H9 (cell line): ENCODE measurements around the gene ZNF213. TPM values are rescaled to one million over a fixed set of nuclear protein-coding genes. Genes with fewer than 3 reads are reported as not detected.

Source experiments
- DNase-seq: peaks from one replicate; pipeline ENCODE4 v3.0.0-alpha.2; 2017
- H2AFZ ChIP-seq: one replicate; pipeline ENCODE4 v1.6.1; 2013; ENCODE audit warnings: mild to moderate bottlenecking, low read length, control low read depth, moderate library complexity
- H2AK5ac ChIP-seq: 2 replicates; pipeline ENCODE4 v1.6.1; 2013; ENCODE audit warnings: low read length, control low read depth, mixed read lengths; ENCODE audit not compliant: insufficient read length
- H2BK120ac ChIP-seq: one replicate; pipeline ENCODE4 v1.6.1; 2013; ENCODE audit warnings: low read depth, mild to moderate bottlenecking, low read length, control low read depth, inconsistent platforms; ENCODE audit not compliant: poor library complexity, severe bottlenecking
- H2BK12ac ChIP-seq: 2 replicates; pipeline ENCODE4 v1.6.1; 2013; ENCODE audit warnings: low read length, control low read depth, mixed read lengths, low read depth; ENCODE audit not compliant: insufficient read length
- H2BK15ac ChIP-seq: 2 replicates; pipeline ENCODE4 v1.6.1; 2013; ENCODE audit warnings: low read depth, low read length, control low read depth
- H2BK20ac ChIP-seq: one replicate; pipeline ENCODE4 v1.6.1; 2013; ENCODE audit warnings: low read depth, mild to moderate bottlenecking, low read length, control low read depth, inconsistent platforms; ENCODE audit not compliant: poor library complexity, severe bottlenecking
- H2BK5ac ChIP-seq: 2 replicates; pipeline ENCODE4 v1.6.1; 2013; ENCODE audit warnings: low read length, control low read depth, mixed read lengths; ENCODE audit not compliant: insufficient read length
- H3K14ac ChIP-seq: 2 replicates; pipeline ENCODE4 v1.6.1; 2013; ENCODE audit warnings: low read length, control low read depth; ENCODE audit not compliant: insufficient read depth
- H3K18ac ChIP-seq: 2 replicates; pipeline ENCODE4 v1.6.1; 2013; ENCODE audit warnings: low read depth, mild to moderate bottlenecking, mixed read lengths, low read length, control low read depth; ENCODE audit not compliant: insufficient read length
- H3K23ac ChIP-seq: 2 replicates; pipeline ENCODE4 v1.6.1; 2013; ENCODE audit warnings: low read length, control low read depth, mixed read lengths, low read depth; ENCODE audit not compliant: insufficient read length
- H3K23me2 ChIP-seq: 2 replicates; pipeline ENCODE4 v1.6.1; 2013; ENCODE audit warnings: low read depth, mild to moderate bottlenecking, mixed read lengths, low read length, control low read depth; ENCODE audit not compliant: insufficient read length, poor library complexity, severe bottlenecking
- H3K27ac ChIP-seq: 2 replicates; pipeline ENCODE4 v1.5.1; 2013; ENCODE audit warnings: low read length, control low read depth, mixed read lengths, low read depth; ENCODE audit not compliant: insufficient read length
- H3K27me3 ChIP-seq: 2 replicates; pipeline ENCODE4 v1.6.1; 2013; ENCODE audit warnings: low read length, control low read depth, inconsistent platforms; ENCODE audit not compliant: insufficient read depth
- H3K4ac ChIP-seq: 2 replicates; pipeline ENCODE4 v1.6.1; 2013; ENCODE audit warnings: low read depth, mild to moderate bottlenecking, control low read depth, inconsistent platforms, low read length, moderate library complexity
- H3K4me1 ChIP-seq: 2 replicates; pipeline ENCODE4 v1.6.1; 2013; ENCODE audit warnings: low read length, control low read depth, inconsistent platforms; ENCODE audit not compliant: insufficient read depth
- H3K4me2 ChIP-seq: 2 replicates; pipeline ENCODE4 v1.6.1; 2013; ENCODE audit warnings: low read length, control low read depth, mixed read lengths; ENCODE audit not compliant: insufficient read length, insufficient read depth
- H3K56ac ChIP-seq: 2 replicates; pipeline ENCODE4 v1.6.1; 2013; ENCODE audit warnings: low read depth, mild to moderate bottlenecking, mixed read lengths, low read length, control low read depth; ENCODE audit not compliant: insufficient read length
- H3K79me1 ChIP-seq: 2 replicates; pipeline ENCODE4 v1.6.1; 2013; ENCODE audit warnings: low read depth, mild to moderate bottlenecking, moderate library complexity, low read length, control low read depth, inconsistent platforms; ENCODE audit not compliant: insufficient read depth, poor library complexity, severe bottlenecking
- H3K79me2 ChIP-seq: 2 replicates; pipeline ENCODE4 v1.6.1; 2013; ENCODE audit warnings: low read length, control low read depth, inconsistent platforms; ENCODE audit not compliant: insufficient read depth
- H3K9ac ChIP-seq: 2 replicates; pipeline ENCODE4 v1.6.1; 2013; ENCODE audit warnings: low read length, control low read depth, mixed read lengths; ENCODE audit not compliant: insufficient read length; ENCODE audit errors: extremely low read depth
- H3K9me3 ChIP-seq: one replicate; pipeline ENCODE4 v1.6.1; 2013; ENCODE audit warnings: low read depth, low read length, inconsistent platforms; ENCODE audit not compliant: control insufficient read depth
- H3T11ph ChIP-seq: one replicate; pipeline ENCODE4 v1.6.1; 2013; ENCODE audit warnings: mild to moderate bottlenecking, low read length, control low read depth, inconsistent platforms
- H4K20me1 ChIP-seq: one replicate; pipeline ENCODE4 v1.6.1; 2013; ENCODE audit not compliant: control insufficient read depth, insufficient read length, insufficient read depth
- H4K5ac ChIP-seq: 2 replicates; pipeline ENCODE4 v1.6.1; 2013; ENCODE audit warnings: low read depth, mild to moderate bottlenecking, mixed read lengths, low read length, control low read depth; ENCODE audit not compliant: insufficient read length
- H4K8ac ChIP-seq: replicated peaks from 2 replicates; pipeline ENCODE4 v1.6.1; 2013; ENCODE audit warnings: low read length, control low read depth, mixed read lengths, low read depth; ENCODE audit not compliant: insufficient read length
- H4K91ac ChIP-seq: 2 replicates; pipeline ENCODE4 v1.6.1; 2013; ENCODE audit warnings: low read depth, mild to moderate bottlenecking, moderate library complexity, mixed read lengths, low read length, control low read depth; ENCODE audit not compliant: insufficient read length
- H3K27ac Mint-ChIP-seq, 3 experiments: 2 replicates in 2 of 3; 3 replicates in 1 of 3; pipeline ENCODE4 v1.8.0; 2020 to 2021; ENCODE audit warnings: mixed read lengths in 3 of 3, mild to moderate bottlenecking in 1 of 3, moderate library complexity in 1 of 3
- H3K27me3 Mint-ChIP-seq: 2 replicates; pipeline ENCODE4 v1.8.0; 2021; ENCODE audit warnings: low read depth, mild to moderate bottlenecking, moderate library complexity, mixed read lengths
- H3K36me3 Mint-ChIP-seq, 3 experiments: 2 replicates in 2 of 3; 3 replicates in 1 of 3; pipeline ENCODE4 v1.8.0; 2020 to 2021; ENCODE audit warnings: low read depth in 3 of 3, mixed read lengths in 3 of 3; ENCODE audit not compliant: insufficient read depth in 1 of 3
- H3K4me1 Mint-ChIP-seq, 2 experiments: 2 replicates each; pipeline ENCODE4 v1.8.0; 2020; ENCODE audit warnings: mixed read lengths in 2 of 2
- H3K4me3 Mint-ChIP-seq, 2 experiments: 2 replicates in 1 of 2; 3 replicates in 1 of 2; pipeline ENCODE4 v1.8.0; 2020 to 2021; ENCODE audit warnings: mild to moderate bottlenecking in 2 of 2, mixed read lengths in 2 of 2, moderate library complexity in 1 of 2
- H3K9me3 Mint-ChIP-seq, 2 experiments: 2 replicates in 1 of 2; 3 replicates in 1 of 2; pipeline ENCODE4 v1.8.0; 2020; ENCODE audit warnings: mild to moderate bottlenecking in 2 of 2, mixed read lengths in 2 of 2, moderate library complexity in 1 of 2
- WGBS: extraction: QIAGEN DNeasy Blood & Tissue Kit; methylation state at CpG from one replicate; pipeline ENCODE4 v1.1.7; 2013; ENCODE audit warnings: missing lambda C conversion rate, low lambda C conversion rate, mixed read lengths; ENCODE audit not compliant: insufficient read length; ENCODE audit errors: extremely low coverage; 5-methylcytosine and 5-hydroxymethylcytosine counted together
- total RNA-seq: library from RNA; stranded (reverse); gene quantifications from 2 replicates; pipeline ENCODE4 v1.2.1, GENCODE V29; 2021
- TF ChIP-seq, protein P1 (sequence below): fragments of 200-600 bp; sonication (generic); conservative IDR thresholded peaks from 3 replicates; pipeline ENCODE4 v1.8.0; 2021; ENCODE audit warnings: antibody characterized with exemption, mild to moderate bottlenecking

The ZNF213 gene
- total RNA-seq, 1 experiment from 2014 or later: 6.4 TPM

DNA sequence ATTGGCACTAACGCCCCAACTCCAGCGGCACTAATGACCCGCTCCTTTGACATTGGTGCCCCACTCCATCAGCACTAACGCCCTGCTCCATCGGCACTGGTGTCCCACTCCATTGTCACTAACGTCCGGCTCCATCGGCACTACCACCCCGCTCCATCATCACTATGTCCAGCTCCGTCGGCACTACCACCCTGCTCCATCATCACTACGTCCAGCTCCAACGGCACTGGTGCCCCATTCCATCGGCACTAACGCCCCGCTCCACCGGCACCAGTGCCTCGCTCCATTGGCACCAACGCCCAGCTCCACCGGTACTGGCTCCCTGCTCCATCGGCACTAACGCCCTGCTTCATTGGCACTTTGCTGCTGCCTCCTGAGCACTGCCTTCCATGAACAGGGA is 7.5 kb downstream of the ZNF213 start:
- Histone ChIP-seq H3K27me3 (no peaks in the 10 kb centered on the region), H2AFZ (no peak overlapping the region), H4K91ac (no peak overlapping the region), H2AK5ac (no peak overlapping the region), H4K8ac (no peak overlapping the region), H3T11ph (no peak overlapping the region), H3K56ac (no peak overlapping the region), H3K9me3 (no peaks in the 10 kb centered on the region), H2BK12ac (no peak overlapping the region), H3K27ac (no peak overlapping the region), H4K5ac (no peak overlapping the region), H2BK15ac (no peak overlapping the region), H3K23ac (no peak overlapping the region), H3K4me2 (no peak overlapping the region), H3K9ac (no peak overlapping the region), H3K18ac (no peak overlapping the region), H3K4me1 (no peaks in the 10 kb centered on the region), H3K23me2 (no peaks in the 10 kb centered on the region), H3K4ac (no peak overlapping the region), H3K79me2 (no peaks in the 10 kb centered on the region), H3K79me1 (no peaks in the 10 kb centered on the region), H4K20me1 (no peaks in the 10 kb centered on the region), H2BK20ac (no peak overlapping the region), H2BK120ac (no peak overlapping the region), H2BK5ac (no peak overlapping the region), H3K14ac (no peak overlapping the region)
- TF ChIP-seq, protein P1, sequence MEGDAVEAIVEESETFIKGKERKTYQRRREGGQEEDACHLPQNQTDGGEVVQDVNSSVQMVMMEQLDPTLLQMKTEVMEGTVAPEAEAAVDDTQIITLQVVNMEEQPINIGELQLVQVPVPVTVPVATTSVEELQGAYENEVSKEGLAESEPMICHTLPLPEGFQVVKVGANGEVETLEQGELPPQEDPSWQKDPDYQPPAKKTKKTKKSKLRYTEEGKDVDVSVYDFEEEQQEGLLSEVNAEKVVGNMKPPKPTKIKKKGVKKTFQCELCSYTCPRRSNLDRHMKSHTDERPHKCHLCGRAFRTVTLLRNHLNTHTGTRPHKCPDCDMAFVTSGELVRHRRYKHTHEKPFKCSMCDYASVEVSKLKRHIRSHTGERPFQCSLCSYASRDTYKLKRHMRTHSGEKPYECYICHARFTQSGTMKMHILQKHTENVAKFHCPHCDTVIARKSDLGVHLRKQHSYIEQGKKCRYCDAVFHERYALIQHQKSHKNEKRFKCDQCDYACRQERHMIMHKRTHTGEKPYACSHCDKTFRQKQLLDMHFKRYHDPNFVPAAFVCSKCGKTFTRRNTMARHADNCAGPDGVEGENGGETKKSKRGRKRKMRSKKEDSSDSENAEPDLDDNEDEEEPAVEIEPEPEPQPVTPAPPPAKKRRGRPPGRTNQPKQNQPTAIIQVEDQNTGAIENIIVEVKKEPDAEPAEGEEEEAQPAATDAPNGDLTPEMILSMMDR: no peak
- peak overlapping the region in 2 of 3 experiments; percentile 29 to 41; a peak in 2 of 7 replicates for H3K27ac Mint-ChIP-seq
- no peaks in the 10 kb centered on the region for H3K9me3 Mint-ChIP-seq
- no peak for DNase-seq
- 0 out of 4 replicates have a peak, but pooled peaks cover 0 to 2% of the 10 kb centered on the region in 2 experiments for H3K4me1 Mint-ChIP-seq
- peak overlapping the region in 1 of 2 experiments; percentile 4; a peak in 1 of 5 replicates for H3K4me3 Mint-ChIP-seq
- peaks cover 12% of the 10 kb centered on the region for H3K27me3 Mint-ChIP-seq
- H3K36me3 Mint-ChIP-seq: peaks cover 7 to 20% (median 15%) of the 10 kb centered on the region in 3 experiments; a peak in 5 of 7 replicates
- WGBS: no CpG with 5 or more reads among the region's 22 CpGs
